BE2C (cell line): ENCODE results near the gene THAP2.

Experiments
- DNase-seq: peaks from one replicate; pipeline ENCODE4 v3.0.0-alpha.2; 2020
- H3K27me3 ChIP-seq: fragments of 250-450 bp; sonication (Bioruptor Pico); 2 replicates; pipeline ENCODE4 v1.5.1; 2020; ENCODE audit warnings: mild to moderate bottlenecking
- H3K36me3 ChIP-seq: fragments of 250-450 bp; sonication (Bioruptor Pico); 2 replicates; pipeline ENCODE4 v1.5.1; 2020; ENCODE audit warnings: mild to moderate bottlenecking
- H3K4me1 ChIP-seq: fragments of 250-450 bp; sonication (Bioruptor Pico); 2 replicates; pipeline ENCODE4 v1.5.1; 2020
- H3K4me3 ChIP-seq: 2 replicates; pipeline ENCODE4 v1.5.1; 2011; ENCODE audit warnings: low read depth, low read length
- H3K9me3 ChIP-seq: fragments of 250-450 bp; sonication (Bioruptor Pico); 2 replicates; pipeline ENCODE4 v1.5.1; 2020
- CTCF ChIP-seq: IDR thresholded peaks from 2 replicates; pipeline ENCODE4 v1.5.1; 2012; ENCODE audit warnings: mild to moderate bottlenecking, low read depth, low read length

Gene THAP2

GRCh38 chr12:71642264-71642663 is 21.8 kb upstream of the THAP2 start:
- Histone ChIP-seq H3K9me3 (no peaks in the 10 kb centered on the region), H3K27me3 (no peaks in the 10 kb centered on the region), H3K36me3 (peaks cover 66% of the 10 kb centered on the region), H3K4me3 (no peak overlapping the region), H3K4me1 (no peaks in the 10 kb centered on the region)
- no peak for TF ChIP-seq CTCF
- no peak for DNase-seq

GRCh38 chr12:71645268-71645667 is 18.8 kb upstream of the THAP2 start:
- Histone ChIP-seq H3K27me3 (no peaks in the 10 kb centered on the region), H3K4me3 (no peak overlapping the region), H3K4me1 (no peaks in the 10 kb centered on the region), H3K36me3 (peaks cover 67% of the 10 kb centered on the region), H3K9me3 (no peaks in the 10 kb centered on the region)
- no peak for DNase-seq
- TF ChIP-seq CTCF, result no peak

GRCh38 chr12:71646512-71646911 is 17.6 kb upstream of the THAP2 start:
- peaks cover 63% of the 10 kb centered on the region for H3K36me3 ChIP-seq
- no peak for DNase-seq
- no peaks in the 10 kb centered on the region for H3K9me3 ChIP-seq
- TF ChIP-seq CTCF, result no peak
- no peaks in the 10 kb centered on the region for H3K27me3 ChIP-seq
- no peak overlapping the region for H3K4me3 ChIP-seq
- no peaks in the 10 kb centered on the region for H3K4me1 ChIP-seq

GRCh38 chr12:71648537-71648936 is 15.6 kb upstream of the THAP2 start:
- Histone ChIP-seq H3K36me3 (peaks cover 61% of the 10 kb centered on the region), H3K27me3 (no peaks in the 10 kb centered on the region), H3K9me3 (no peaks in the 10 kb centered on the region), H3K4me1 (no peaks in the 10 kb centered on the region), H3K4me3 (no peak overlapping the region)
- no peak for TF ChIP-seq CTCF
- no peak for DNase-seq

- TF ChIP-seq CTCF, result no peak
- Histone ChIP-seq H3K4me1 (no peaks in the 10 kb centered on the region), H3K9me3 (no peaks in the 10 kb centered on the region), H3K27me3 (no peaks in the 10 kb centered on the region), H3K36me3 (peaks cover 61% of the 10 kb centered on the region), H3K4me3 (no peak overlapping the region)
- DNase-seq, result no peak
Measured at GRCh38 chr12:71649401-71649800, 14.7 kb upstream of the THAP2 start.

GRCh38 chr12:71652656-71653055 is 11.4 kb upstream of the THAP2 start:
- H3K4me3 ChIP-seq, result no peak overlapping the region
- TF ChIP-seq CTCF, result no peak
- peaks cover 63% of the 10 kb centered on the region for H3K36me3 ChIP-seq
- no peaks in the 10 kb centered on the region for H3K4me1 ChIP-seq
- DNase-seq, result no peak
- no peaks in the 10 kb centered on the region for H3K9me3 ChIP-seq
- H3K27me3 ChIP-seq, result no peaks in the 10 kb centered on the region
